ENCODE results near the gene ZNF511.

Gene ZNF511

GRCh38 chr10:133274751-133275683, 33.7 kb upstream of the ZNF511 start:
- in situ Hi-C loops (cut with MboI; ENCODE audit: low sequenced_read_pairs) = no loop called here

GRCh38 chr10:133275684-133276092, 33.0 kb upstream of the ZNF511 start:
- in situ Hi-C loops (cut with MboI; ENCODE audit: low sequenced_read_pairs) = no loop called here

GRCh38 chr10:133276100-133276434, 32.6 kb upstream of the ZNF511 start:
- in situ Hi-C loops (cut with MboI; ENCODE audit: low sequenced_read_pairs) = no loop called here

GRCh38 chr10:133276435-133277201, 32.1 kb upstream of the ZNF511 start, which contains the start of gene ADAM8:
Gene ADAM8 (minus strand): TSS chr10:133276868. CDS start chr10:133276817, 51 bp downstream.
- in situ Hi-C loops (cut with MboI; ENCODE audit: low sequenced_read_pairs) = no loop called here

- in situ Hi-C loops (cut with MboI; ENCODE audit: low sequenced_read_pairs) = no loop called here
These were observed 31.3 kb upstream of the ZNF511 start for GRCh38 chr10:133277277-133277992.

GRCh38 chr10:133277993-133278576, 30.6 kb upstream of the ZNF511 start:
- in situ Hi-C loops (cut with MboI; ENCODE audit: low sequenced_read_pairs) = no loop called here

- in situ Hi-C loops (cut with MboI; ENCODE audit: low sequenced_read_pairs) = no loop called here
These were observed 30.0 kb upstream of the ZNF511 start for GRCh38 chr10:133278577-133279265.

- in situ Hi-C loops (cut with MboI; ENCODE audit: low sequenced_read_pairs) = no loop called here
These were observed 29.1 kb upstream of the ZNF511 start for GRCh38 chr10:133279326-133280226.

GRCh38 chr10:133280391-133281059, 28.2 kb upstream of the ZNF511 start:
- in situ Hi-C loops (cut with MboI; ENCODE audit: low sequenced_read_pairs) = no loop called here

- in situ Hi-C loops (cut with MboI; ENCODE audit: low sequenced_read_pairs) = no loop called here
These were observed 27.6 kb upstream of the ZNF511 start for GRCh38 chr10:133281084-133281483.

- in situ Hi-C loops (cut with MboI; ENCODE audit: low sequenced_read_pairs) = no loop called here
These were observed 26.9 kb upstream of the ZNF511 start for GRCh38 chr10:133281628-133282372.

- in situ Hi-C loops (cut with MboI; ENCODE audit: low sequenced_read_pairs) = no loop called here
These were observed 25.8 kb upstream of the ZNF511 start for GRCh38 chr10:133282846-133283390.

GRCh38 chr10:133283931-133284330, 24.8 kb upstream of the ZNF511 start:
- in situ Hi-C loops (cut with MboI; ENCODE audit: low sequenced_read_pairs) = no loop called here

GRCh38 chr10:133285217-133285616, 23.5 kb upstream of the ZNF511 start:
- in situ Hi-C loops (cut with MboI; ENCODE audit: low sequenced_read_pairs) = no loop called here

GRCh38 chr10:133286366-133286765, 22.3 kb upstream of the ZNF511 start:
- in situ Hi-C loops (cut with MboI; ENCODE audit: low sequenced_read_pairs) = no loop called here

GRCh38 chr10:133287832-133288500, 20.7 kb upstream of the ZNF511 start:
- in situ Hi-C loops (cut with MboI; ENCODE audit: low sequenced_read_pairs) = no loop called here

GRCh38 chr10:133289761-133290160, 19.0 kb upstream of the ZNF511 start:
- in situ Hi-C loops (cut with MboI; ENCODE audit: low sequenced_read_pairs) = no loop called here
